SU-DHL-6 (cell line): ENCODE measurements around the gene VSX2.

Experiments used
- CTCF ChIP-seq: fragments of 200-600 bp; sonication (generic); IDR thresholded peaks from one replicate; pipeline ENCODE4 v1.5.1; 2017; ENCODE audit warnings: antibody characterized with exemption, mild to moderate bottlenecking, low read length, moderate library complexity; ENCODE audit not compliant: insufficient read depth, poor library complexity, severe bottlenecking
- EZH2phosphoT487 ChIP-seq: fragments of 200-600 bp; sonication (generic), shearing (Covaris generic); conservative IDR thresholded peaks from 2 replicates; pipeline ENCODE4 v1.6.1; 2018; ENCODE audit warnings: mild to moderate bottlenecking, antibody characterized with exemption, low read length, moderate library complexity, mixed read lengths

DNA sequence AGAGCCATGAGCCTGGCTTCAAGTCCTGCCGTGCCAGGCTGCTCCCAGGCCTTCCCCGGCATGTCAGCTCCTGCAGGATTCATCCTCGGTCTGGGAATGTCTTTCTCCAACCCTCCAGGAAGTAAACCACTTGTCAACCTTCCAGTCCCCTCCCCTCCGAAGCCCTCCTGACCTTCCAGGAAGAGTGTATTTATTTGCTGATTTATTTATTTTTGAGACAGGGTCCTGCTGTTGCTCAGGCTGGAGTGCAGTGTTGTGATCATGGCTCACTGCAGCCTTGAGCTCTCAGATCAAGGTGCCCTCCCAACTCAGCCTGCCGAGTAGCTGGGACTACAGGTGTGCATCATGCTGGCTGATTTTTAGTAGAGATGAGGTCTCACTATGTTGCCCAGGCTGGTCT is 24.7 kb downstream of the VSX2 start:
- TF ChIP-seq CTCF (no peak), EZH2phosphoT487 (no peak)
